ENCODE results near the gene ADAM11. TPM values are rescaled to one million over a fixed set of nuclear protein-coding genes. Genes with fewer than 3 reads are reported as not detected.

Gene ADAM11
- total and polyA plus RNA-seq, 2 of the 4 experiments (the other 2 are of a cell fraction) = 0.36 to 0.53 TPM

DNA sequence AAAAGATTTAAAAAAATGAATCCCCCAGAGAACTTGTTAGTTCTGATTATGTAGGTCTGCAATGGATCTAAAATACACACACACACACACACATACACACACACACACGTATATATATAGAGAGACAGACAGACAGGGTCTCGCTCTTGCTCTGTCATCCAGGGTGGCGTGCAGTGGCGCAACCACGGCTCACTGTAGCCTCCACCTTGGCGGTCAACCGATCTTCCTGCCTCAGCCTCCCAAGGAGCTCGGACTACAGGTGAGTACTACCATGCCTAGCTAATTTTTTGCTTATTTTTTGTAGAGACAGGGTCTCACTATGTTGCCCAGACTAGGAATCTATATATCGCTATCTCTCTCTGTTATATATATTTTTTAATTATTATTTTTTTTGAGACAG is 37.9 kb downstream of the ADAM11 start:
- Histone ChIP-seq H3K9me3 (ENCODE audit: control insufficient read depth, insufficient read depth, low read length) (no peaks in the 10 kb centered on the region), H2AK9ac (replicated peaks; ENCODE audit: low read depth, low read length, poor library complexity) (no peak overlapping the region), H3K9me1 (ENCODE audit: insufficient read depth, low read length) (peaks cover 17% of the 10 kb centered on the region), H3K4me2 (ENCODE audit: low read depth, low read length) (no peak overlapping the region), H4K8ac (ENCODE audit: low read depth in 2 of 2, low read length in 2 of 2) (no peak overlapping the region), H2BK5ac (ENCODE audit: low read depth, low read length, poor library complexity, severe bottlenecking) (peak overlapping the region; percentile 18), H2AK5ac (ENCODE audit: low read depth, low read length) (no peak overlapping the region), H4K91ac (ENCODE audit: insufficient read depth, low read depth, low read length) (peak overlapping the region; percentile 19; the same call in 1 of the 2 replicates), H3K9ac (ENCODE audit: low read depth, low read length) (no peak overlapping the region), H3K36me3 (ENCODE audit: control insufficient read depth, insufficient read depth, low read length) (peaks cover 5% of the 10 kb centered on the region), H3K4ac (ENCODE audit: low read depth, low read length) (no peak overlapping the region; the same call in 1 of the 2 replicates), H3K79me1 (ENCODE audit: low read depth in 1 of 2, low read length in 2 of 2) (peaks cover 21 to 74% of the 10 kb centered on the region in 2 experiments), H2AFZ (replicated peaks; ENCODE audit: low read length, poor library complexity) (no peak overlapping the region), H3K27ac (ENCODE audit: insufficient read depth, low read length) (no peak overlapping the region), H3K56ac (ENCODE audit: extremely low read depth, insufficient read depth, low read length) (no peak overlapping the region), H2BK20ac (ENCODE audit: low read depth, low read length) (no peak overlapping the region), H3K23ac (ENCODE audit: low read depth, low read length) (no peak overlapping the region), H4K20me1 (ENCODE audit: insufficient read depth, low read length) (peaks cover 8% of the 10 kb centered on the region), H3K4me3 (ENCODE audit: insufficient read depth, low read depth, low read length) (no peak overlapping the region), H3K4me1 (ENCODE audit: control insufficient read depth, insufficient read depth, low read length) (peaks cover 26% of the 10 kb centered on the region), H4K5ac (ENCODE audit: low read depth, low read length) (no peak overlapping the region), H2BK120ac (ENCODE audit: low read depth, low read length) (no peak overlapping the region), H3K14ac (replicated peaks; ENCODE audit: low read depth, low read length) (peak overlapping the region; percentile 48; the same call in 1 of the 2 replicates), H3K27me3 (ENCODE audit: control insufficient read depth, insufficient read depth, low read length) (no peaks in the 10 kb centered on the region), H3K18ac (ENCODE audit: low read depth, low read length) (no peak overlapping the region), H2BK15ac (ENCODE audit: low read depth, low read length) (no peak overlapping the region)
- intact Hi-C loops (cut with micrococcal nuclease) = no loop called here
- ChIA-PET CTCF (no interaction called here), POLR2A (ENCODE audit: unreplicated experiment) (no interaction called here)
- ATAC-seq (ENCODE audit: low read depth) (no peak), DNase-seq (no peak)
- BruUV-seq (replicated peaks) = no TSS peak
- WGBS, 2 experiments (ENCODE audit: extremely low coverage in 2 of 2, insufficient read length in 1 of 2) = 90% methylated on average over 5 of the region's 9 CpGs; no CpG with 5 or more reads in 1 of the 2 experiments
- in situ Hi-C loops (cut with MboI; ENCODE audit: low sequenced_read_pairs) = no loop called here
- dilution Hi-C loops (cut with HindIII; ENCODE audit: low sequenced_read_pairs, unreplicated experiment) = no loop called here
- no peak for TF ChIP-seq RFX5 (IDR thresholded peaks at IDR 0.05; ENCODE audit: low read depth, low read length)
- TF ChIP-seq SMC3 (IDR thresholded peaks at IDR 0.05; ENCODE audit: low read depth, low read length) = no peak
- TF ChIP-seq CEBPB (IDR thresholded peaks at IDR 0.05; ENCODE audit: low read depth, low read length) = no peak
- TF ChIP-seq RAD21 (IDR thresholded peaks at IDR 0.05; ENCODE audit: low read length) = no peak
- no peak for TF ChIP-seq BHLHE40 (IDR thresholded peaks at IDR 0.05; ENCODE audit: low read depth, low read length)
- no peak for TF ChIP-seq POLR2A (IDR thresholded peaks at IDR 0.05; ENCODE audit: low read depth, low read length)
- no peak for TF ChIP-seq MAFK (IDR thresholded peaks at IDR 0.05; ENCODE audit: low read depth, low read length)
- no peak for TF ChIP-seq NFE2L2 (IDR thresholded peaks at IDR 0.05; ENCODE audit: low read depth, low read length)
- TF ChIP-seq, protein P1, sequence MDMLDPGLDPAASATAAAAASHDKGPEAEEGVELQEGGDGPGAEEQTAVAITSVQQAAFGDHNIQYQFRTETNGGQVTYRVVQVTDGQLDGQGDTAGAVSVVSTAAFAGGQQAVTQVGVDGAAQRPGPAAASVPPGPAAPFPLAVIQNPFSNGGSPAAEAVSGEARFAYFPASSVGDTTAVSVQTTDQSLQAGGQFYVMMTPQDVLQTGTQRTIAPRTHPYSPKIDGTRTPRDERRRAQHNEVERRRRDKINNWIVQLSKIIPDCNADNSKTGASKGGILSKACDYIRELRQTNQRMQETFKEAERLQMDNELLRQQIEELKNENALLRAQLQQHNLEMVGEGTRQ (IDR thresholded peaks at IDR 0.05; ENCODE audit: low read depth, low read length) = no peak
- TF ChIP-seq, protein P2, sequence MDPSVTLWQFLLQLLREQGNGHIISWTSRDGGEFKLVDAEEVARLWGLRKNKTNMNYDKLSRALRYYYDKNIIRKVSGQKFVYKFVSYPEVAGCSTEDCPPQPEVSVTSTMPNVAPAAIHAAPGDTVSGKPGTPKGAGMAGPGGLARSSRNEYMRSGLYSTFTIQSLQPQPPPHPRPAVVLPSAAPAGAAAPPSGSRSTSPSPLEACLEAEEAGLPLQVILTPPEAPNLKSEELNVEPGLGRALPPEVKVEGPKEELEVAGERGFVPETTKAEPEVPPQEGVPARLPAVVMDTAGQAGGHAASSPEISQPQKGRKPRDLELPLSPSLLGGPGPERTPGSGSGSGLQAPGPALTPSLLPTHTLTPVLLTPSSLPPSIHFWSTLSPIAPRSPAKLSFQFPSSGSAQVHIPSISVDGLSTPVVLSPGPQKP (IDR thresholded peaks at IDR 0.05; ENCODE audit: borderline replicate concordance, low read depth, low read length) = no peak
- no peak for TF ChIP-seq RCOR1 (IDR thresholded peaks at IDR 0.05; ENCODE audit: insufficient replicate concordance, low read length)
- TF ChIP-seq MXI1 (IDR thresholded peaks at IDR 0.05; ENCODE audit: borderline replicate concordance, low read depth, low read length) = no peak

All from IMR-90 (cell line).